GM20431 (cell line): ENCODE data around the gene BTBD16.

ENCODE experiments used
- in situ Hi-C: fragments of 300-500 bp; cut with MseI, MboI; formaldehyde crosslinking; loops from one replicate; pipeline ENCODE4 v1.15.0; 2020; ENCODE audit warnings: low sequenced_read_pairs; ENCODE audit not compliant: unreplicated experiment

Gene BTBD16

GRCh38 chr10:122246830-122247520, 24.1 kb upstream of the BTBD16 start:
- in situ Hi-C loops = no loop called here

GRCh38 chr10:122248356-122249302, 22.5 kb upstream of the BTBD16 start:
- in situ Hi-C loops = no loop called here

- in situ Hi-C loops = no loop called here
These were observed 21.7 kb upstream of the BTBD16 start for GRCh38 chr10:122249303-122249850.

- in situ Hi-C loops = no loop called here
These were observed 20.9 kb upstream of the BTBD16 start for GRCh38 chr10:122249991-122250750.

GRCh38 chr10:122251459-122252255, 19.4 kb upstream of the BTBD16 start:
- in situ Hi-C loops = no loop called here

- in situ Hi-C loops = no loop called here
These were observed 18.3 kb upstream of the BTBD16 start for GRCh38 chr10:122252805-122253204.

- in situ Hi-C loops = no loop called here
These were observed 17.5 kb upstream of the BTBD16 start for GRCh38 chr10:122253605-122254004.

GRCh38 chr10:122254831-122255230, 16.3 kb upstream of the BTBD16 start:
- in situ Hi-C loops = no loop called here

- in situ Hi-C loops = no loop called here
These were observed 15.4 kb upstream of the BTBD16 start for GRCh38 chr10:122255509-122256301.

- in situ Hi-C loops = no loop called here
These were observed 14.1 kb upstream of the BTBD16 start for GRCh38 chr10:122257041-122257440.

GRCh38 chr10:122258136-122259074, 12.7 kb upstream of the BTBD16 start:
- in situ Hi-C loops = no loop called here

- in situ Hi-C loops = no loop called here
These were observed 12.0 kb upstream of the BTBD16 start for GRCh38 chr10:122259075-122259466.

GRCh38 chr10:122261584-122261983, 9.5 kb upstream of the BTBD16 start:
- in situ Hi-C loops = no loop called here

- in situ Hi-C loops = no loop called here
These were observed 7.1 kb upstream of the BTBD16 start for GRCh38 chr10:122263971-122264370.

- in situ Hi-C loops = no loop called here
These were observed 6.7 kb upstream of the BTBD16 start for GRCh38 chr10:122264436-122264835.

GRCh38 chr10:122264931-122265330, 6.2 kb upstream of the BTBD16 start:
- in situ Hi-C loops = no loop called here

- in situ Hi-C loops = no loop called here
These were observed 5.2 kb upstream of the BTBD16 start for GRCh38 chr10:122265896-122266295.
